Stimulated activated CD8-positive, alpha-beta memory T cell treated with anti-CD3 and anti-CD28 coated beads, Interleukin-4, amount 100 ng/mL, for 24 hours (primary cell): ENCODE data around the gene TMEM31.

Experiments
- DNase-seq: peaks from one replicate; pipeline ENCODE4 v3.0.0-alpha.2; 2020; ENCODE audit warnings: low read depth

Gene TMEM31, protein sequence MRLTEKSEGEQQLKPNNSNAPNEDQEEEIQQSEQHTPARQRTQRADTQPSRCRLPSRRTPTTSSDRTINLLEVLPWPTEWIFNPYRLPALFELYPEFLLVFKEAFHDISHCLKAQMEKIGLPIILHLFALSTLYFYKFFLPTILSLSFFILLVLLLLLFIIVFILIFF

GRCh38 chrX:103710609-103711008, at the start of gene TMEM31:
Gene TMEM31 (plus strand): TSS chrX:103710909. CDS start chrX:103712259, 1,350 bp downstream.
- no peak for DNase-seq

GRCh38 chrX:103663981-103664762, 46.5 kb upstream of the TMEM31 start:
- no peak for DNase-seq

DNA sequence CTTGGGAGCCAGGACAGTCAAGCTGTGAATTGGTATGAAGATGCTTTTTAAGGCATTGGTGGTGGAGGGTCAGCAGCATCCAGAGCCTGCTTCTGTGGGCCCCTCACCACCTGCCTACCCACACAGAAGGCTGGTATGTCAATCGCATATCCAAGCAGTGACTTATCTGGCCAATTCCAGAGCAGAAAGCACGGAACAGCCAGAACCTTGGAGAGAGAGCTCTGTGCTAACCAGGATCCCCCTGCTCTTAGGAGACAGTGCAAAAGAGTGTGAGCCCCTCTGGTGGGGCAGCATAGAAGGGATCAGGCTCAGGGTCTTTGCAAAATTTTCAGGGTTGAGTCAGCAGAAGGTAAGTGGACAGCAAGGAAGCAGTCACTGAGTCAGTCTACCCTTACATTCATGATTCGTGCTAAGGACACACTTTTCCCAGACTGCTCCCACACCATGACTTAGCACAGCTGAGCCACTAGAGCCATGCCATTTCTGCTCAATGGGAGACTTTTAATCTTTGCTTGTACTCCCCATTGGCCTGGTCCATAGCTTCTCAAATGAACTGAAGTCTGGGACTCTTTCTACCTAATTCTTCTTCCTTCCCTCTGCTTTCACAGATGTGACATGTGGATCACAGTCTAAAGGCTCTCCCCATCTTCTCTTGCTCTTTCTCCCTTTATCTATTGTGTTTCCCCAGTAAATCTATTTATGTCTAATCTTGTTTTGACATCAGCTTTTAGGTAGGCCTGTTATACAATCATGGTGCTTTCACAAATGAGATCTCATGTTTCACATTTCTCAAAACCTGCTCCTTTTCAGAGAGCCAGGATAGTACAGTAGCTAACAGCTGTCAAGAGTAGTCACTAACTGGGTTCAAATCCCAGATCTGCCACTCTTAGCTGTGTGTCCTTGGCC, 44.3 kb upstream of the TMEM31 start:
- DNase-seq, result no peak

DNA sequence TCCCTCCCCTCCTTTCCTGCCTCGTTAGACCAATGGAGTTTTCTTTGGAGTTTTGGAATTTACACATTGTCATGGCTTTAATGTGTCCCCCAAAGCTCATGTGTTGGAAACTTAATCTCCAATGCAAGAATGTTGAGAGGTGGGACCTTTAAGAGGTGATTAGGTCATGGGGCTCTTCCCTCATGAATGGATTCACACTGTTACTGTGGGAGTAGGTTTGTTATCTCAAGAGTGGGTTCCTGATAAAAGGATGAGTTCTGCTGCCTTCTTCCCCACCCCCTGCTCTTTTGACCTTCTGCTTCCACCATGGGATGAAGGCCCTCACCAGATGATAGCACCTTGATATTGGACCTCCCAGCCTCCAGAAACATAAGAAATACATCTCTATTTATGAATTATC, 41.0 kb upstream of the TMEM31 start:
- DNase-seq, result no peak

GRCh38 chrX:103674531-103675454, 35.9 kb upstream of the TMEM31 start:
- no peak for DNase-seq

DNA sequence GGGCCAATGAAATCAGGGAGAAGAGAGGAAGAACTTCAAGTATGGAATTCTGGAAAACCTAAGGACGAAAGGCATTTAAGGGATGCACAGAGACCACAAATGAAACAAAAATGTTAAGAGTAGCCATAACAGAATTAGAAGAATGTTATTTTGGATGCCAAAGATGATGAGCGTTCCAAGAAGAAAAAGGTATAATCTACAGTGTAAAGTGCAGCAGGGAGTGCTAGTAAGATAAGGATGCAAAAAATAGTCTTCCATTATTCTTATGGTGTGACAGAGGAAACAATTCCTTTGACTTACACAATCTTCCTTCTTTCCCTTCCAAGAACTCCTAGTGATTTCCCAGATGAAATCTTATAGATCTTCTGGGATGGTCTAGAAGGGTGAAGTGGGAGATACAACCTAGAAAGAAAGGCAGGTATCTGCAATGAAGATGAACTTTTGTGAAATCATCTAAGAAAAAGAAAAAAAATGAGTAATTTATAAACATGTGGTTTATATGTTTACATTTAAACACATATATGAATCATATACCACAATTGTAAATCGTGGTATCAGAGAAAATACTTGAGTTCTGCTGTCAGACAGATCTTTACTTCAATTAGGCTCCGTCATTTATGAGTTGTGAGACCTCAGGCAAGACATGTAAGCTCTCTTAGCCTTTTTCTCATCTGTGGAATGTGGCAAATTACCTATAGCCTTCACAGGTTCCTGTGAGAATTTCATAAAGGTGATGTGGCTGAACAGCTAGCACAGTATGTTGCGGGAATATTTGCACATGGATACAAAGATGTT, 32.3 kb upstream of the TMEM31 start:
- no peak for DNase-seq

DNA sequence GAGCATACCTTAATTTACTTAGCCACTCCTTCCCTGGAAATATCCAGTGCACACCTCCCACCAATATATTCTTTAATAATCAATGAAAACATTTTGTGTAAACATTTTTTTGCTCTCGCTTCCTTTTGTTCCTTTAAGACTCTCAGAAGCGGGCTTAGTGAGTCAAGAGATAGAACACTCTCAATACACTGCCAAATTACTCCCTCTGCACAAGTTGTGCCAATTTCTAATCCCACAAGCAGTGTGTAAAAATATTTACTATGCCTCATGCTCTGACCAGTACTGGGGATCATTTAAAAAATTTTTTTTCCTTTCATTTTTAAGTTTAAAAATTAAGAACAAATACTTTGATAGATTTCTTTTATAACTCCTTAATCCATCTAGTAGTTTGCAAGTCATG, 29.3 kb upstream of the TMEM31 start:
- DNase-seq, result no peak

DNA sequence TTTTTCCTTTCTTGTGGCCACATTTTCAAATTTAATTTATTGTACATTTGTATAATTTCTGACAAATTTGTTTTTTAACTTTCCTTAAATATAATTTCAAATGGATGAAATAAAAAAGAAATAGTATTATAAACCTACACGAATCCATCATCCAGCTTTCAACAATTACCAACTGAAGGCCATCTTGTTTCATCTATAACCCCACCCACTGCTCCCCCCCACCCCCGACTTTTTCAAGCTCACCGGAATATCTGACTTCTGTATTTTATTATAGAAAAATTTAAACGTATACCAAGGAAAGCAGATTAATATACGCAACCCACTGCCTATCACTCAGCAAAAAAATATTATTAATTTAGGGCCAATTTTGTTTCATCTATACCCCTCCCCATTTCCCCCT, 25.3 kb upstream of the TMEM31 start:
- DNase-seq, result no peak

- peak; percentile 74 for DNase-seq
Measured at GRCh38 chrX:103686199-103687072, 24.3 kb upstream of the TMEM31 start, which contains the start of gene MORF4L2. Gene MORF4L2 (minus strand): TSS chrX:103686699. CDS start chrX:103677027, 9,672 bp downstream.

- DNase-seq, result peak; percentile 79
Measured at GRCh38 chrX:103687073-103687695, 23.5 kb upstream of the TMEM31 start.

DNA sequence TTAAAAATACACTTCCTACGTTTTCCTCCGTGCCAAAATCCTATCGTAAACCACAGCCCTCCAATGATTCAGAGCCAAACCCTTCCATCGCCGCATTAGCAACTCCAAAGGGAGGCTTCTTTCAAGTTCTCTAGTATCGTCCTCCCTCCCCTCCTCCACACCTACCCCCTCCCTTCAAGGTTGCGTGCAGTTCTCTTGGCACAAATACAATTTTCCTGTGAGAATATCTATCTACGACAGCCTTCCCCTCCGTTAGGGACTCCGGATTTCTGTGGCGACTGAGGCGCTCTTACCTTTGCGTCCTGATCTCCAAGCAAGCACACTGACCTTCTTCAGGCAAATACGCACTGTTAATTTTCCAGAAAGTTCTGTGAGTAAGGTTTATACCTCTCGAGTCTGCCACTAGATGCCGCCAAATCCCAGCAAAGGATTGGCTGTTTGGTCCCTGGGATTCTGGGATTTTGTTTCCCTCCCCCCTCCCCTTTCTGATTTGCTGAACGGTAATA, 23.0 kb upstream of the TMEM31 start:
- DNase-seq, result peak; percentile 5

DNA sequence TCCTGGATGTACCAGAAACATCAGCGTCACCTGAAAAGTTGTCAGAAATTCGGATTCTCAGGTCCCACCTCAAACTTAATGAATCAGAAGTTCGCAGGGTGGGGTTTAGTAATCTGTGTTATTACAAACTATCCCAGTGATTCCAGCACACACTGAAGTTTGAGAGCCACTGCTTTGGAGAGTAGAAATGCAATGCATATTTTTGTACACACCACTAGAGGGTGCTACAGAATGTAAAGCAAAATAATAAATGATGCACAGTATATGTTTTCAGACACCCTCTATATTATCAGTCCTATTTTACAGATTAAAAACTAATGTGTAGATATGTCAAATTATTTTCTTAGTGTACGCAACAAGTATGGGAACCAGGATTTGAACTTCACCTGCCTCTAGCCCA, 21.8 kb upstream of the TMEM31 start:
- DNase-seq, result no peak

DNA sequence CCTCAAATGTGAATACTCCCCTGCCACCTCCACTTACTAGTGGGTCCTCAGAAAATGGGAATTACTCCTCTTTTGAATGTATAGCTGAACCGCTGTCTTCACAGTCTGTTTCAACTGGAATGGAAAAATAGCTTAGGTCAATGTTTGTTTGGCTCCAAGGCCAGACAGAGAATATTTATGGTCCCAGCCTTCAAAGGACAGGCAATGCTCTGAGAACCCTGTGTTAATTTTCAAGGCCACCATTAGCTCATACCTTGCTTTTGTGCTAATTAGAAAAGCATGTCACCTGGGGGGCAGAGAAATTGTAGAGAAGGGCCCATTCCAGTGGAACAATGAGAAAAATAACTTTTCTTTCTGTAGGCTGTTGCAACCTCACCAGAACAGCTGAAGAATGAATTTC, 19.6 kb upstream of the TMEM31 start:
- DNase-seq, result no peak

- DNase-seq, result no peak
Measured at GRCh38 chrX:103697687-103698086, 13.0 kb upstream of the TMEM31 start.

- DNase-seq, result no peak
Measured at GRCh38 chrX:103699243-103699642, 11.5 kb upstream of the TMEM31 start.

- no peak for DNase-seq
Measured at GRCh38 chrX:103704863-103705262, 5.8 kb upstream of the TMEM31 start.

- no peak for DNase-seq
Measured at GRCh38 chrX:103716962-103717361, 6.3 kb downstream of the TMEM31 start.

DNA sequence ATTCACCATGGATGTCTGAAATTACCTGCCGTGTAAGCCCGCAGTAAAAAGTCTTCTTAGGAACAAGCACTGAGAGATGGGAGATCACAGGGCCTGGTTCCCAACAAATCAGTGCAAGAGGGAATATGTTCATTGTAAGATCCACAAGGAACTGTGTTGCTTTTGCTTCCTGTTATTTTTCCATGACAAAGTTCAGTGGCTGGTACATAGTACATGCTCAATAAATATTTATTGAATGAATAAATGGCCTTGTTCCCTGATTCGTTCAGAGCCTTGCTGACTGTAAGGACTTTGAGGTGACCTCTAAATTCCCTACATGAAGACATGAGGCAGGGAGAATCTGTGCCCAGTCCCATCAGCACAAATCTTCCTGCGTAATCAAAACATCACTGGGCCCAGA, 7.4 kb downstream of the TMEM31 start:
- no peak for DNase-seq

DNA sequence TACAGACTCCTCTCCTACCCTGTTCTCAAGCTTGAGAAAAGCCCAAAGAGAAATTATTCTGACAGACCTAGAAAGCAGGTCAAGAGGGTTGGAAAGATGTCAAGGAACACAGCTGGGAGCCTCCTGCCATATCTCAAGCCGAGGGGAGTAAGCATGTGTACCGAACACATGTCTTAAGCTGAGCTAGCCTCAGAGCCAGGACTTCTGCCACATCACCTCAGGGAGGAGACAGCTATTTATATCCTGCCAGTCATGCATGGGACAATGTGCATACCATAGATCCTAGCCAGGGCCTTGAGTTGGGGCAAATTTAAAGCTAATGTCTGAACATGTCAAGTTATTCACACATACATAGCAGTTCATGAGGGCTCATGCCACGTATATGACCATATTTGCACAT, 11.8 kb downstream of the TMEM31 start:
- no peak for DNase-seq
